ENCODE data around the gene SAMM50.

The SAMM50 gene

DNA sequence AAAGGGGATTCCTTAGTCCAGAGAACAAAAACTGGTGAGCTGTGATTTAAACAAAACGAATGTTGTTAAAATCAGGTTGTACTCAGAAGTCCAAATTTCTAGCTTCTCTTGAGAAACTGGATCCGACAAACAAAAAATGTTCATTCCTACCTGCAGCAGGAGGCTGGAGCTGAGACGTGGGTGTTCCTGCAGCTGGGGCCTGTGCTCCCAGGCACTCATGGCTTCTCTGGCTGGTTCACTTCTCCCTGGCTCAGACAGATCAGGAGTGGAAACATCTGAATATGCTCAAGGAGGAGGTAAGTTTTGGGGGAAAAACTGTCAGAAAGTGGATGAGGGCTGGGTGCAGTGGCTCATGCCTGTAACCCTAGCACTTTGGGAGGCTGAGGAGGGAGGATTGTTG is 44.1 kb downstream of the SAMM50 start:
- H3K4me3 ChIP-seq (ENCODE audit: low read depth, low read length) = no peak overlapping the region
- TF ChIP-seq, protein P1, sequence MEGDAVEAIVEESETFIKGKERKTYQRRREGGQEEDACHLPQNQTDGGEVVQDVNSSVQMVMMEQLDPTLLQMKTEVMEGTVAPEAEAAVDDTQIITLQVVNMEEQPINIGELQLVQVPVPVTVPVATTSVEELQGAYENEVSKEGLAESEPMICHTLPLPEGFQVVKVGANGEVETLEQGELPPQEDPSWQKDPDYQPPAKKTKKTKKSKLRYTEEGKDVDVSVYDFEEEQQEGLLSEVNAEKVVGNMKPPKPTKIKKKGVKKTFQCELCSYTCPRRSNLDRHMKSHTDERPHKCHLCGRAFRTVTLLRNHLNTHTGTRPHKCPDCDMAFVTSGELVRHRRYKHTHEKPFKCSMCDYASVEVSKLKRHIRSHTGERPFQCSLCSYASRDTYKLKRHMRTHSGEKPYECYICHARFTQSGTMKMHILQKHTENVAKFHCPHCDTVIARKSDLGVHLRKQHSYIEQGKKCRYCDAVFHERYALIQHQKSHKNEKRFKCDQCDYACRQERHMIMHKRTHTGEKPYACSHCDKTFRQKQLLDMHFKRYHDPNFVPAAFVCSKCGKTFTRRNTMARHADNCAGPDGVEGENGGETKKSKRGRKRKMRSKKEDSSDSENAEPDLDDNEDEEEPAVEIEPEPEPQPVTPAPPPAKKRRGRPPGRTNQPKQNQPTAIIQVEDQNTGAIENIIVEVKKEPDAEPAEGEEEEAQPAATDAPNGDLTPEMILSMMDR (IDR thresholded peaks at IDR 0.05; ENCODE audit: borderline replicate concordance, insufficient read depth, low read depth, low read length) = no peak

DNA sequence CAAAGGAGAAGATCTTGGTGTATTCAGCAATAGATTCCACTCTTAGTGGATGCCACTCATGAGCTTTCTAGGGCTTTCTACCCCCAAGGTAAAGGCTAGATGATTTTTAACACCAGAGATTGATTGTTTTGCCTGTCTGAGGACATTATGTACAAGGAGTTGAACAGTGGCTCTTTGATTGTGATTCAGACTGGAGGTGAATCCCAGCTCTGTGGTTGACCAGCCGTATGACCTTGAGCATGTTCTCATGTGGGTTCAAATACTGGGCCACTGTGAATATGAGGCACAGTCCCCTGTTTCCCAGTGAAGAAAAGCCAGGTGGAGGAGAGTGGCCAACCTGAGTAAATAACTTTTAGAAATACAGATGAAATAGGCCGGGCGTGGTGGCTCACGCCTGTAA is 44.9 kb downstream of the SAMM50 start:
- H3K4me3 ChIP-seq (ENCODE audit: low read depth, low read length) = no peak overlapping the region
- TF ChIP-seq, protein P1 (IDR thresholded peaks at IDR 0.05; ENCODE audit: borderline replicate concordance, insufficient read depth, low read depth, low read length) = no peak

DNA sequence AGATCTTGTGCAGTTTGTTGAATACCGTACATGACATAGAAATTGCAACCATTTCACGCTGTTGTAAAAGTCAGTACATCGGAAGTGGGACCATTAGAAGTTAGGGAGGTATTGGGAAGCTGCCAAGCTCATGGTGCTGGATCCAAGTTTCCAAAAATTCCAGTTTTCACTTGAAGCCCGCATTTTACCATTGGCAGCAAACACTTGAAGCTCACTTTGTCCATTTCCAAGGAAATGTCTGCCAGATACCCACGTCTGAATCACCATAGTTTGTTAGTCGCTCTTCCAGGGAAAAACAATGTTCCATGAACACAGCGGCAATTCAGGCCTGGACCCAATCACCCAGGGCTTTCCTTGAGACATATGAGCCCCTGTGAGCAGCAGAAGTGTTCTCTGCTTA is 46.3 kb downstream of the SAMM50 start:
- H3K4me3 ChIP-seq (ENCODE audit: low read depth, low read length) = no peak overlapping the region
- TF ChIP-seq, protein P1 (IDR thresholded peaks at IDR 0.05; ENCODE audit: borderline replicate concordance, insufficient read depth, low read depth, low read length) = no peak

DNA sequence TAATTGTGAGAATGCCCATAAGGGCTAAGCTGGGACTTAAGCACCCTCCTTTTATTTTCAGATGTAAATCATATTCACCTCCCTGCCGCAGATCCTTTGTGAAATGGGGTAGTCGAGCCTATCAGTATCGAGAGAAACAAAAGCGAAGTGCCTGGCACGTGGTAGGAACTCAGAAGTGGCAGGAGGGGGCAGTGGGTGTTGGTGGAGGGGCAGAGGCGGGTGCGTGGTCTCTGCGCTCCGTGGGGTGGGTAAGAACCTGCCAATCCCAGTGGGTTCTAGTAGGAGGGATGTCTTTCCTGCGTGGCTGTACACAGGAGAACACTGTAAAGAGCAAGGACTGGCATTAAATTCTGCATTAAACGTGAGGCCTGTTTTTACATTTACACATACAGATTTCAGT is 47.1 kb downstream of the SAMM50 start:
- TF ChIP-seq, protein P1 (IDR thresholded peaks at IDR 0.05; ENCODE audit: borderline replicate concordance, insufficient read depth, low read depth, low read length) = no peak
- H3K4me3 ChIP-seq (ENCODE audit: low read depth, low read length) = no peak overlapping the region

DNA sequence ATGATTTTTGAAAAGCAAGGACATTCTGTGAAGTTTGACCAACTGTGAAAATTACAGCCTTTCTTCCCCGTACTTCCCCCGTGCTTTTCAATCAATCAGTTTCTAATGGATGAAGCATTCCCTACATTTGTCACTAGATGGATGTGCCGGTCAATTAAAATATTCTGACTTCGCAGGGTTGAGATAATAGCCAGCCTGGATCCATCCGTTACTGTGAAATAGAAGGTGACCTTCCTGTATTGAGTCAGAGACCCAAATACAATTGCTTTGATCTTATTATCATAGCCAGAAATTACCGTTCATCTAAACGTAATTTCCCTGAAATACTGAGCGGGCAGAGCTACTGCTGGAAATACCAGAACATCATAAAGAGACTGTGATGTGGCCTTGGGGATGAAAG is 47.8 kb downstream of the SAMM50 start:
- TF ChIP-seq, protein P1 (IDR thresholded peaks at IDR 0.05; ENCODE audit: borderline replicate concordance, insufficient read depth, low read depth, low read length) = no peak
- no peak overlapping the region for H3K4me3 ChIP-seq (ENCODE audit: low read depth, low read length)

DNA sequence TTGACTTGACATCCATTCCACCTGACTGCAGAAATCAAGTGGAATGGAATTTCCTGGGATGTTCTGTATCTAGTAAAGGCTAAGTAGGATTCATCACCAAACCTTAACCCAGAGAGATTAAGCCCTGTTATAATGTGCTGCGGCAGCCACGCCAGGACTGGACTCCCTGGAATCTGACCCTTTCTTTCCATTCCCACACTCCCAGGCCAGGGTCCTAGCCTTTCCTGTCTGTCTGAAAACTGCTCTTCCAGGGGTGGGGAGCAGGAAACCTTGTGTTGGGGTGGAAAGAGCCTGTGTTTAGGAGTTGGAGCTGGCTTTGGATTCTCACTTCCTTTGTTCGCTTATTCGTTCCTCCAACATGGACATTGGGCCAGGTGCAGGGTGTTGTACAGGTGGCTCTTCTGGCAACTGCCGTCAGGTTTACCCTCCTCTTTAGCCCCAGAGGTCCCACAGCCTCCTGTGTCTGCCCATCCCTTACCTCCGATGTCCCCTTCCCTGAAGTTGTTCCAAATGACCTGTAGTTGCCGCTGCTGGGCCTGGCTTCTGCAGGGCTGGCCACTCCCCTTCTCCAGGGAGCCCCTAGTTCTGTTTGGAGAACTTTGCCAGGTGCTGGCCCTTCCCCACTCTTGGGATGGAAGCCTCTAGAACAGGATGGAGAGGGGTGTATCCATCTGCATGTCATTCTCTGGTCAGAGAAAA is 48.3 kb downstream of the SAMM50 start:
- TF ChIP-seq, protein P1 (IDR thresholded peaks at IDR 0.05; ENCODE audit: borderline replicate concordance, insufficient read depth, low read depth, low read length) = no peak
- no peak overlapping the region for H3K4me3 ChIP-seq (ENCODE audit: low read depth, low read length)

DNA sequence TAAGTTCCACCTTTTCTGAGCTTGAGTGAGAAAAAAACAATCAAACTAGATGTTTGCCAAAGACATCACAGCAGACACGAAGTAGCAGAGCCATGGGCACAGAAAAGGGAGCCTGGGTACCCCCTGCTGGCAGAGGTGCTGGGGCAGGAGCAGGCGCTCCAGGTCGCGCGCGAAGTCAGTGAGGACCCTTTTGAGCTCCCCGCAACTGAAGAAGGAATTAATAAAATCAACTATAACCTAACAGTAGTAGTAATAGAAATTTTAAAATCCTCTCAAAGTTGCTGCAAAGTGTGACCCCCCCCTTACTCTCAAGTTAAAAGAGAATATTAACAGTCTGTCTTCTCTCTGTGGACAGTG is 48.8 kb downstream of the SAMM50 start:
- TF ChIP-seq, protein P1 (IDR thresholded peaks at IDR 0.05; ENCODE audit: borderline replicate concordance, insufficient read depth, low read depth, low read length) = no peak
- H3K4me3 ChIP-seq (ENCODE audit: low read depth, low read length) = no peak overlapping the region

All from GM12875 (cell line).